HCT116 (cell line): ENCODE data around the gene LAMB4. TPM values are rescaled to one million over a fixed set of nuclear protein-coding genes. Genes with fewer than 3 reads are reported as not detected.

Source experiments
- ATAC-seq: fragments of 200-7000 bp; cut with Tn5 transposase; 2 replicates; pipeline ENCODE4 v1.9.1; 2020; ENCODE audit warnings: mild to moderate bottlenecking, moderate library complexity
- BruUV-seq: library from RNA; stranded (reverse); fragments of 400-500 nt; replicated peaks from 2 replicates; lab custom pipeline; 2021; lab: Mats Ljungman, UMichigan
- CTCF ChIA-PET: fragments of 300-600 bp; sonication (Branson Sonifier 250); formaldehyde crosslinking; loops from one replicate; lab custom pipeline; 2021; ENCODE audit warnings: antibody characterized with exemption; lab: Charles Lee
- POLR2A ChIA-PET: fragments of 300-600, 350-600 bp; sonication (Branson Sonifier 250); formaldehyde crosslinking; loops from one replicate; lab custom pipeline; 2021; ENCODE audit warnings: antibody characterized with exemption; lab: Charles Lee
- RAD21 ChIA-PET, 2 experiments: fragments of 300-600 bp; sonication (Branson Sonifier 250); formaldehyde crosslinking; loops; one replicate each; lab custom pipeline; 2023; ENCODE audit warnings: low total read pairs in 2 of 2; ENCODE audit not compliant: uncharacterized antibody in 2 of 2, unreplicated experiment in 2 of 2, low non-redundant PET in 1 of 2; lab: Charles Lee
- DNase-seq: peaks from one replicate; pipeline ENCODE4 v3.0.0-alpha.2; 2010; ENCODE audit warnings: low read depth, low spot score
- H2AFZ ChIP-seq: fragments of 200-600 bp; shearing (Covaris generic), sonication (generic); 2 replicates; pipeline ENCODE4 v1.6.1; 2017; ENCODE audit warnings: low read depth, mixed run types, mixed read lengths, antibody characterized with exemption, low read length; ENCODE audit not compliant: poor library complexity, severe bottlenecking
- H3K27ac ChIP-seq: 2 replicates; pipeline ENCODE4 v1.5.1; 2012; ENCODE audit warnings: low read depth, low read length
- H3K27me3 ChIP-seq: fragments of 200-600 bp; sonication (generic); 2 replicates; pipeline ENCODE4 v1.6.1; 2016; ENCODE audit warnings: mixed run types, low read length, mixed read lengths; ENCODE audit not compliant: insufficient read depth
- H3K36me3 ChIP-seq, 2 experiments: fragments of 200-500 bp in 1 of 2; fragments of 200-600 bp in 1 of 2; sonication (Bioruptor generic) in 1 of 2; sonication (generic) in 1 of 2; 2 replicates each; pipeline versions ENCODE4 v1.5.1 to v1.6.1; 2014 to 2016; ENCODE audit warnings: low read length in 2 of 2, inconsistent platforms in 1 of 2, mixed read lengths in 1 of 2, mixed run types in 1 of 2; ENCODE audit not compliant: insufficient read depth in 2 of 2, control insufficient read depth in 1 of 2
- H3K4me1 ChIP-seq, 2 experiments: fragments of 200-600 bp in 1 of 2; sonication (generic) in 1 of 2; 2 replicates each; pipeline versions ENCODE4 v1.5.1 to v1.6.1; 2012 to 2017; ENCODE audit warnings: low read length in 2 of 2, inconsistent platforms in 1 of 2, mild to moderate bottlenecking in 1 of 2, mixed read lengths in 1 of 2, mixed run types in 1 of 2, moderate library complexity in 1 of 2; ENCODE audit not compliant: insufficient read depth in 2 of 2, control insufficient read depth in 1 of 2
- H3K4me2 ChIP-seq: fragments of 200-600 bp; sonication (generic); 2 replicates; pipeline ENCODE4 v1.6.1; 2017; ENCODE audit warnings: mixed run types, low read length, mixed read lengths
- H3K4me3 ChIP-seq, 2 experiments: fragments of 200-600 bp in 1 of 2; sonication (generic) in 1 of 2; replicated peaks in 1 of 2; 2 replicates each; pipeline ENCODE4 v1.5.1; 2011 to 2016; ENCODE audit warnings: low read length in 2 of 2, control low read depth in 1 of 2, low read depth in 1 of 2, mild to moderate bottlenecking in 1 of 2, mixed read lengths in 1 of 2, mixed run types in 1 of 2
- H3K79me2 ChIP-seq: fragments of 200-600 bp; sonication (generic); 2 replicates; pipeline ENCODE4 v1.6.1; 2017; ENCODE audit warnings: mild to moderate bottlenecking, mixed run types, low read length, moderate library complexity, mixed read lengths; ENCODE audit not compliant: insufficient read depth
- H3K9ac ChIP-seq: fragments of 200-600 bp; sonication (generic); 2 replicates; pipeline ENCODE4 v1.6.1; 2016; ENCODE audit warnings: low read length, mixed read lengths
- H3K9me2 ChIP-seq: fragments of 200-600 bp; sonication (generic), shearing (Covaris generic); 2 replicates; pipeline ENCODE4 v1.6.1; 2017; ENCODE audit warnings: mixed run types, mild to moderate bottlenecking, moderate library complexity; ENCODE audit not compliant: insufficient read depth
- H3K9me3 ChIP-seq, 2 experiments: fragments of 200-500 bp in 1 of 2; fragments of 200-600 bp in 1 of 2; sonication (Bioruptor generic) in 1 of 2; sonication (generic) in 1 of 2; 2 replicates each; pipeline ENCODE4 v1.6.1; 2014 to 2017; ENCODE audit warnings: low read length in 2 of 2, mixed read lengths in 2 of 2, inconsistent platforms in 1 of 2, low read depth in 1 of 2, mild to moderate bottlenecking in 1 of 2, mixed run types in 1 of 2, moderate library complexity in 1 of 2; ENCODE audit not compliant: control insufficient read depth in 1 of 2, insufficient read depth in 1 of 2
- H4K20me1 ChIP-seq: fragments of 200-600 bp; sonication (generic), shearing (Covaris generic); 2 replicates; pipeline ENCODE4 v1.6.1; 2017; ENCODE audit warnings: mixed run types, mild to moderate bottlenecking, moderate library complexity; ENCODE audit not compliant: insufficient read depth
- CEBPB ChIP-seq: IDR thresholded peaks from 2 replicates; pipeline ENCODE4 v1.6.1; 2012; ENCODE audit warnings: low read depth
- EZH2 ChIP-seq: fragments of 200-600 bp; sonication (generic); IDR thresholded peaks from 2 replicates; pipeline ENCODE4 v1.6.1; 2017; ENCODE audit warnings: antibody characterized with exemption, mixed run types
- REST ChIP-seq: IDR thresholded peaks from 2 replicates; pipeline ENCODE4 v1.6.1; 2012; ENCODE audit warnings: low read depth
- TCF7L2 ChIP-seq: IDR thresholded peaks from 2 replicates; pipeline ENCODE4 v1.7.0; 2011; ENCODE audit warnings: borderline replicate concordance, inconsistent platforms; ENCODE audit not compliant: insufficient read depth, insufficient read length; ENCODE audit errors: extremely low read depth
- ZBTB33 ChIP-seq: IDR thresholded peaks from 2 replicates; pipeline ENCODE4 v1.6.1; 2011; ENCODE audit warnings: mild to moderate bottlenecking, low read length, moderate library complexity; ENCODE audit not compliant: insufficient replicate concordance; ENCODE audit errors: extremely low read depth
- intact Hi-C: fragments of 100-400 bp; cut with micrococcal nuclease; formaldehyde crosslinking; loops from 2 replicates; pipeline ENCODE4 v1.10.0; 2022
- total RNA-seq: library from RNA; stranded (reverse); gene quantifications from one replicate; pipeline ENCODE4 v1.2.1, GENCODE V29; 2021; ENCODE audit not compliant: unreplicated experiment

Gene LAMB4
- total RNA-seq, 1 experiment from 2014 or later: not detected

- BruUV-seq: no TSS peak
- Histone ChIP-seq H3K27me3 (no peaks in the 10 kb centered on the region), H3K9ac (no peak overlapping the region), H3K79me2 (no peaks in the 10 kb centered on the region), H3K4me1 (no peaks in the 10 kb centered on the region), H3K9me2 (no peaks in the 10 kb centered on the region), H3K36me3 (no peaks in the 10 kb centered on the region), H3K4me2 (no peak overlapping the region), H3K9me3 (no peaks in the 10 kb centered on the region), H3K4me3 (no peak overlapping the region), H2AFZ (no peak overlapping the region)
- ChIA-PET POLR2A (no interaction called here), CTCF (no interaction called here), RAD21 (no interaction called here)
- ATAC-seq (no peak), DNase-seq (no peak)
- no peak for TF ChIP-seq CEBPB
- TF ChIP-seq, all 23 proteins: peak for 0
- Histone ChIP-seq H4K20me1 (no peaks in the 10 kb centered on the region), H3K27ac (no peak overlapping the region)
- intact Hi-C loops: no loop called here
Measured at GRCh38 chr7:108171164-108171563, 41.0 kb upstream of the LAMB4 start.

- H3K79me2 ChIP-seq: no peaks in the 10 kb centered on the region
- no peaks in the 10 kb centered on the region for H3K36me3 ChIP-seq
- H4K20me1 ChIP-seq: no peaks in the 10 kb centered on the region
- H3K4me2 ChIP-seq: no peak overlapping the region
- BruUV-seq: no TSS peak
- ATAC-seq (no peak), DNase-seq (no peak)
- RAD21 ChIA-PET: no interaction called here
- H3K9me3 ChIP-seq: no peaks in the 10 kb centered on the region
- H3K9me2 ChIP-seq: no peaks in the 10 kb centered on the region
- intact Hi-C loops: no loop called here
- POLR2A ChIA-PET: no interaction called here
- TF ChIP-seq EZH2 (no peak), TCF7L2 (no peak)
- CTCF ChIA-PET: no interaction called here
- no peak overlapping the region for H3K27ac ChIP-seq
- no peaks in the 10 kb centered on the region for H3K4me1 ChIP-seq
- H3K4me3 ChIP-seq: no peak overlapping the region
- H3K27me3 ChIP-seq: no peaks in the 10 kb centered on the region
- H2AFZ ChIP-seq: no peak overlapping the region
- no peak overlapping the region for H3K9ac ChIP-seq
Measured at GRCh38 chr7:108170251-108170650, 40.1 kb upstream of the LAMB4 start.

- POLR2A ChIA-PET: no interaction called here
- H3K27me3 ChIP-seq: no peaks in the 10 kb centered on the region
- no peak overlapping the region for H3K9ac ChIP-seq
- H3K79me2 ChIP-seq: no peaks in the 10 kb centered on the region
- DNase-seq (no peak), ATAC-seq (no peak)
- CTCF ChIA-PET: no interaction called here
- RAD21 ChIA-PET: no interaction called here
- H3K9me3 ChIP-seq: no peaks in the 10 kb centered on the region
- no peaks in the 10 kb centered on the region for H4K20me1 ChIP-seq
- H3K4me1 ChIP-seq: no peaks in the 10 kb centered on the region
- no TSS peak for BruUV-seq
- intact Hi-C loops: no loop called here
- H3K4me2 ChIP-seq: no peak overlapping the region
- no peak overlapping the region for H3K27ac ChIP-seq
- no peaks in the 10 kb centered on the region for H3K9me2 ChIP-seq
- no peak overlapping the region for H3K4me3 ChIP-seq
- no peak overlapping the region for H2AFZ ChIP-seq
- H3K36me3 ChIP-seq: no peaks in the 10 kb centered on the region
- no peak for TF ChIP-seq REST
- TF ChIP-seq ZBTB33: no peak
Measured at GRCh38 chr7:108167460-108167859, 37.3 kb upstream of the LAMB4 start.
